ENCODE results near the gene ERF. TPM values are rescaled to one million over a fixed set of nuclear protein-coding genes. Genes with fewer than 3 reads are reported as not detected.

ERF gene
- total RNA-seq, 1 donor from 2014 or later: 48.1 TPM

DNA sequence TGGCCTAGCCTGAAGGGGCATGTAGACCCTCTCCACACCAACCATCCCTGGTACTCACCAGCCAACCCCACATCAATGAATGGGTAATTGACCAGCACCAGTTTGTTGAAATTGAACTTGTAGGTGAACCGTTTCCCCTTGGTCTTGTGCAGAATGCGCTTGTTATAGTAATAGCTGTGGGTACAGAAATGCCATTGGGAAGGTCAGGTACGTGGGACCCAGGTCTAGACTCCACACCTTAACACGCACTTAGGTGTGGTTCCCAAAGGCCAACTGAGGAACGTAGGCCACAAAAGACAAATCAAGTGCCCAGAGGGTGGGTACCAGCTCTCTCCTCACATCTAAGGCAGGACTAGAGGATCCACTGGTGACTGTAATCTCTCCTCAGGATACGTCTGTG, 5.2 kb downstream of the ERF start:
- Mint-ChIP-seq H3K36me3 (ENCODE audit: low read depth) (peaks cover 13% of the 10 kb centered on the region), H3K27me3 (no peaks in the 10 kb centered on the region), H3K4me1 (peaks cover 34% of the 10 kb centered on the region), H3K4me3 (no peak overlapping the region), H3K9me3 (no peaks in the 10 kb centered on the region), H3K27ac (no peak overlapping the region)
- ChIA-PET POLR2A (interaction anchor here (0.6 to 3.9 kb wide), 2 partner anchors 20 to 49 kb away, joined by 4 to 19 read pairs; partner anchors contain the start of gene CIC), CTCF (interaction anchor here (0.7 kb wide), 1 partner anchor 141 kb away, joined by 3 read pairs; no protein-coding TSS in a partner anchor)
- ATAC-seq (ENCODE audit: low read depth) (no peak), DNase-seq (no peak)
- no peak for TF ChIP-seq CTCF (IDR thresholded peaks at IDR 0.05)
- intact Hi-C loops (cut with micrococcal nuclease): no loop called here

DNA sequence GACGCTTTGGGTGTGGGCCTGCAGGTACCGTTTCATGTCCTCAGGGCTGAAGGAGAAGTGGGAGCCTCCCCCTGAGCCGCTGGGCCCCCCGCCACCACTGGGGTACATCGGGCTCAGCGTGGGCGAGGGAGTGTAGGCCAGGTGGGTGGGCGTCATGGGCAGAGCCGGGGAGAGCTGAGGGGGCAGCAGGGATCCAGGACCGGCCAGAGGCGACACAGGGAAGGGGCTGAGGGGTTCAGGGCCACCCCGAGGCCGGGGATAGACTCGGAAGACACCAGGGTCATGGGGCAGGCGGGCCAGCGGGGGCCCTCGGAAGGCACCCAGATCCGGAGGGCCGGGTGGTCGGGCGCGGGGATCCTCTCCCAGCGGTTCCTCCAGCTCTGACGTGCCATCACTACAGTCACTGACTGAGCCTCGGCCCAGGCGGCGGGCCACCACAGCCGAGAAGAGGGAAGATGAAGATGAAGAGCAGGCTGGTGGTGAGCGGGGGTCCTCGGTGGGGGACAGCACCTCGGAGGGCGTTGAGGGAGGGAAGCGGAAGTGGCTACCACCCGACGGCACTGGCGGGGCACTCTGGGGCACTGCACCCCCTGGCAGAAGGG, 5.7 kb downstream of the ERF start:
- ChIA-PET CTCF (no interaction called here), POLR2A (interaction anchor here (0.8 kb wide), 1 partner anchor 20 kb away, joined by 4 read pairs; the partner anchor contains the start of gene CIC)
- Mint-ChIP-seq H3K4me1 (peaks cover 39% of the 10 kb centered on the region), H3K27me3 (no peaks in the 10 kb centered on the region), H3K27ac (no peak overlapping the region), H3K36me3 (ENCODE audit: low read depth) (peaks cover 16% of the 10 kb centered on the region), H3K4me3 (no peak overlapping the region), H3K9me3 (no peaks in the 10 kb centered on the region)
- ATAC-seq (ENCODE audit: low read depth): no peak
- no peak for DNase-seq
- intact Hi-C loops (cut with micrococcal nuclease): no loop called here
- no peak for TF ChIP-seq CTCF (IDR thresholded peaks at IDR 0.05)

GRCh38 chr19:42248270-42249148, 6.4 kb downstream of the ERF start:
- intact Hi-C loops (cut with micrococcal nuclease): no loop called here
- no peak overlapping the region for H3K27ac Mint-ChIP-seq
- DNase-seq (no peak), ATAC-seq (ENCODE audit: low read depth) (no peak)
- peaks cover 43% of the 10 kb centered on the region for H3K4me1 Mint-ChIP-seq
- H3K9me3 Mint-ChIP-seq: no peaks in the 10 kb centered on the region
- no peak for TF ChIP-seq CTCF (IDR thresholded peaks at IDR 0.05)
- H3K4me3 Mint-ChIP-seq: no peak overlapping the region
- POLR2A ChIA-PET: interaction anchor here (0.7 to 7.2 kb wide), 5 partner anchors 21 to 135 kb away, joined by 3 to 68 read pairs (median 4); partner anchors contain the start of gene CIC
- CTCF ChIA-PET: no interaction called here
- peaks cover 17% of the 10 kb centered on the region for H3K36me3 Mint-ChIP-seq (ENCODE audit: low read depth)
- H3K27me3 Mint-ChIP-seq: no peaks in the 10 kb centered on the region

GRCh38 chr19:42247640-42248199, 7.2 kb downstream of the ERF start:
- no peak for TF ChIP-seq CTCF (IDR thresholded peaks at IDR 0.05)
- intact Hi-C loops (cut with micrococcal nuclease): no loop called here
- Mint-ChIP-seq H3K4me3 (no peak overlapping the region), H3K9me3 (no peaks in the 10 kb centered on the region), H3K27me3 (no peaks in the 10 kb centered on the region), H3K27ac (no peak overlapping the region), H3K4me1 (peaks cover 46% of the 10 kb centered on the region), H3K36me3 (ENCODE audit: low read depth) (peaks cover 21% of the 10 kb centered on the region)
- DNase-seq (no peak), ATAC-seq (ENCODE audit: low read depth) (no peak)
- ChIA-PET CTCF (interaction anchor here (1.3 to 1.4 kb wide), 2 partner anchors 49 to 115 kb away, joined by 4 to 5 read pairs; partner anchors contain the start of gene POU2F2), POLR2A (interaction anchor here (0.7 to 7.2 kb wide), 4 partner anchors 8 to 134 kb away, joined by 3 to 68 read pairs (median 4); partner anchors contain the start of gene ERF)

All from activated B cell treated with CpG ODN at 0.5 μM for 24 hours (primary cell).